Liver (tissue), 9 donors: Measurements from ENCODE around the gene RNF168. TPM values are rescaled to one million over a fixed set of nuclear protein-coding genes. Genes with fewer than 3 reads are reported as not detected.
"Not testable (repeated sequence)": the region's sequence is repeated elsewhere in the genome, so short reads cannot be mapped to it uniquely, and the experiment has no call there.

Experiments
- DNase-seq: peaks from one replicate; pipeline ENCODE4 v3.0.0-alpha.2; 2017; ENCODE audit warnings: low spot score
- H3K27ac ChIP-seq, 2 donors: one replicate each; pipeline ENCODE4 v1.7.0; 2013; ENCODE audit warnings: inconsistent platforms in 2 of 2, low read length in 2 of 2, control low read depth in 1 of 2, low read depth in 1 of 2, mild to moderate bottlenecking in 1 of 2
- H3K27me3 ChIP-seq, 4 donors: one replicate each; pipeline versions ENCODE4 v1.6.1 to v1.7.0; 2013; ENCODE audit warnings: low read length in 3 of 4, inconsistent platforms in 1 of 4, mild to moderate bottlenecking in 1 of 4, moderate library complexity in 1 of 4; ENCODE audit not compliant: control insufficient read depth in 4 of 4, insufficient read depth in 4 of 4
- H3K36me3 ChIP-seq, 4 donors: one replicate each; pipeline versions ENCODE4 v1.6.1 to v1.7.0; 2013; ENCODE audit warnings: low read length in 3 of 4, mild to moderate bottlenecking in 3 of 4, low read depth in 1 of 4, moderate library complexity in 1 of 4; ENCODE audit not compliant: control insufficient read depth in 4 of 4, insufficient read depth in 3 of 4
- H3K4me1 ChIP-seq, 4 donors: one replicate each; pipeline versions ENCODE4 v1.6.1 to v1.7.0; 2013; ENCODE audit warnings: low read length in 3 of 4, mild to moderate bottlenecking in 3 of 4, moderate library complexity in 1 of 4; ENCODE audit not compliant: control insufficient read depth in 4 of 4, insufficient read depth in 4 of 4
- H3K4me3 ChIP-seq, 3 donors: one replicate each; pipeline versions ENCODE4 v1.6.1 to v1.7.0; 2013; ENCODE audit warnings: low read length in 3 of 3, control low read depth in 1 of 3, low read depth in 1 of 3, mild to moderate bottlenecking in 1 of 3
- H3K9ac ChIP-seq, 2 donors: one replicate each; pipeline ENCODE4 v1.7.0; 2013; ENCODE audit warnings: low read length in 2 of 2, mild to moderate bottlenecking in 2 of 2, moderate library complexity in 2 of 2, control low read depth in 1 of 2, low read depth in 1 of 2
- H3K9me3 ChIP-seq, 4 donors: one replicate each; pipeline versions ENCODE4 v1.6.1 to v1.7.0; 2013; ENCODE audit warnings: low read length in 3 of 4; ENCODE audit not compliant: control insufficient read depth in 4 of 4
- EGR1 ChIP-seq, 2 donors: IDR thresholded peaks; 2 replicates each; pipeline ENCODE4 v1.6.1; 2016 to 2018; ENCODE audit warnings: antibody characterized with exemption in 2 of 2, low read depth in 2 of 2
- FOXA1 ChIP-seq: IDR thresholded peaks from 2 replicates; pipeline ENCODE4 v1.6.1; 2016; ENCODE audit warnings: antibody characterized with exemption
- GABPA ChIP-seq, 2 donors: IDR thresholded peaks in 1 of 2; conservative IDR thresholded peaks in 1 of 2; 2 replicates each; pipeline ENCODE4 v1.6.1; 2016; ENCODE audit warnings: antibody characterized with exemption in 2 of 2, mild to moderate bottlenecking in 1 of 2, moderate library complexity in 1 of 2
- HNF4A ChIP-seq, 2 donors: conservative IDR thresholded peaks; 2 replicates each; pipeline ENCODE4 v1.6.1; 2016; ENCODE audit warnings: antibody characterized with exemption in 2 of 2, mild to moderate bottlenecking in 2 of 2
- REST ChIP-seq: IDR thresholded peaks from 2 replicates; pipeline ENCODE4 v1.6.1; 2016; ENCODE audit warnings: antibody characterized with exemption, mild to moderate bottlenecking
- SP1 ChIP-seq: IDR thresholded peaks from 2 replicates; pipeline ENCODE4 v1.6.1; 2018; ENCODE audit warnings: antibody characterized with exemption, mild to moderate bottlenecking
- WGBS: extraction: QIAGEN DNeasy Blood & Tissue Kit; methylation state at CpG from one replicate; pipeline ENCODE4 v1.1.7; 2013; 5-methylcytosine and 5-hydroxymethylcytosine counted together
- polyA plus RNA-seq, 2 donors: library from polyadenylated mRNA; stranded (reverse) in 1 of 2; unstranded in 1 of 2; fragments of 200-250 nt in 1 of 2; fragments of >200 nt in 1 of 2; fragmentation: Nextera tagmentation in 1 of 2; extraction: Ambion mirVana in 1 of 2; gene quantifications; one replicate each; pipeline versions ENCODE4 v1.2.1 to v1.2.3, GENCODE V29; 2013 to 2015
- total RNA-seq, 2 donors: library from RNA; depleted of rRNA; stranded (reverse); fragments of >200 nt; gene quantifications; one replicate each; pipeline ENCODE4 v1.2.3, GENCODE V29; 2014
- donor health status: healthy.
- donor health status: healthy.
- donor health status: healthy.
- donor health status: healthy.
- donor health status: healthy.

Gene RNF168
- total and polyA plus RNA-seq, 4 donors = 3.4 to 10.0 (median 7.3) TPM

- TF ChIP-seq REST = peak; percentile 72
- TF ChIP-seq SP1 = no peak
- TF ChIP-seq HNF4A (conservative IDR thresholded peaks at IDR 0.05) = no peak
- Histone ChIP-seq H3K36me3 (no peaks in the 10 kb centered on the region), H3K27ac (peak overlapping the region; percentile 95 to 97), H3K4me3 (peak overlapping the region; percentile 89 to 99 (median 97)), H3K4me1 (peaks cover 0 to 16% (median 7%) of the 10 kb centered on the region in 4 donors), H3K9me3 (no peaks in the 10 kb centered on the region), H3K9ac (peak overlapping the region; percentile 77 to 93), H3K27me3 (no peaks in the 10 kb centered on the region)
- WGBS = 1% methylated on average over 50 of the region's 50 CpGs
- DNase-seq = peak; percentile 50
Measured at GRCh38 chr3:196431181-196432136, 72.1 kb downstream of the RNF168 start.

GRCh38 chr3:196428041-196428440 is 75.5 kb downstream of the RNF168 start:
- H3K36me3 ChIP-seq = no peaks in the 10 kb centered on the region
- no peaks in the 10 kb centered on the region for H3K9me3 ChIP-seq
- H3K27ac ChIP-seq = no peak overlapping the region
- no peaks in the 10 kb centered on the region for H3K27me3 ChIP-seq
- TF ChIP-seq GABPA (IDR thresholded peaks at IDR 0.05 in 1 of 2, conservative IDR thresholded peaks at IDR 0.05 in 1 of 2) = no peak
- no peak for TF ChIP-seq FOXA1
- TF ChIP-seq EGR1 (IDR thresholded peaks at IDR 0.05; ENCODE audit: low read depth in 2 of 2) = no peak
- H3K4me3 ChIP-seq = no peak overlapping the region
- no peak for DNase-seq
- peaks cover 0 to 16% (median 7%) of the 10 kb centered on the region in 4 donors for H3K4me1 ChIP-seq
- 92% methylated on average over 6 of the region's 6 CpGs for WGBS
- H3K9ac ChIP-seq = no peak overlapping the region

GRCh38 chr3:196424421-196424820 is 79.1 kb downstream of the RNF168 start:
- DNase-seq = not testable (repeated sequence)

More at GRCh38 chr3:196424421-196424820, 79.1 kb downstream of the RNF168 start:
- WGBS = 98% methylated on average over 6 of the region's 6 CpGs
- H3K9ac ChIP-seq, H3K27ac ChIP-seq, H3K36me3 ChIP-seq, H3K4me1 ChIP-seq, H3K27me3 ChIP-seq, H3K9me3 ChIP-seq, H3K4me3 ChIP-seq: not testable (repeated sequence)
